GM21619 (cell line): ENCODE data around the gene TBC1D10B.
"Not testable (repeated sequence)": the region's sequence is repeated elsewhere in the genome, so short reads cannot be mapped to it uniquely, and the experiment has no call there.

Source experiments
- ATAC-seq: cut with Tn5 transposase; IDR thresholded peaks from one replicate; pipeline ENCODE4 v1.9.1; 2021; ENCODE audit not compliant: unreplicated experiment

The TBC1D10B gene

DNA sequence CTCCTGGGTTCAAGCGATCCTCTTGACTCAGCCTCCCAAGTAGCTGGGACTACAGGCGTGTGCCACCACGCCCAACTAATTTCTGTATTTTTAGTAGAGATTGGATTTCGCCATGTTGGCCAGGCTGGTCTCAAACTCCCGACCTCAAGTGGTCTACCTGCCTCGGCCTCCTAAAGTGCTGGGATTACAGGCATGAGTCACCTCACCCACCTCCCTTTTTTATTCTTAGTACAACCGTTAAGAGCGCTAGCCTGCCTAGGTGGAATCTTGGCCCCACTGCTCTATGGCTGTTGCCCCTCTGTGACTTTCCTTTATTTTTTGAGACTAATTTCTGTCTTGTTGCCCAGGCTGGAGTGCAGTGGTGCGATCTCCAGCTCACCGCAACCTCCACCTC is 32.3 kb downstream of the TBC1D10B start:
- ATAC-seq: not testable (repeated sequence)

DNA sequence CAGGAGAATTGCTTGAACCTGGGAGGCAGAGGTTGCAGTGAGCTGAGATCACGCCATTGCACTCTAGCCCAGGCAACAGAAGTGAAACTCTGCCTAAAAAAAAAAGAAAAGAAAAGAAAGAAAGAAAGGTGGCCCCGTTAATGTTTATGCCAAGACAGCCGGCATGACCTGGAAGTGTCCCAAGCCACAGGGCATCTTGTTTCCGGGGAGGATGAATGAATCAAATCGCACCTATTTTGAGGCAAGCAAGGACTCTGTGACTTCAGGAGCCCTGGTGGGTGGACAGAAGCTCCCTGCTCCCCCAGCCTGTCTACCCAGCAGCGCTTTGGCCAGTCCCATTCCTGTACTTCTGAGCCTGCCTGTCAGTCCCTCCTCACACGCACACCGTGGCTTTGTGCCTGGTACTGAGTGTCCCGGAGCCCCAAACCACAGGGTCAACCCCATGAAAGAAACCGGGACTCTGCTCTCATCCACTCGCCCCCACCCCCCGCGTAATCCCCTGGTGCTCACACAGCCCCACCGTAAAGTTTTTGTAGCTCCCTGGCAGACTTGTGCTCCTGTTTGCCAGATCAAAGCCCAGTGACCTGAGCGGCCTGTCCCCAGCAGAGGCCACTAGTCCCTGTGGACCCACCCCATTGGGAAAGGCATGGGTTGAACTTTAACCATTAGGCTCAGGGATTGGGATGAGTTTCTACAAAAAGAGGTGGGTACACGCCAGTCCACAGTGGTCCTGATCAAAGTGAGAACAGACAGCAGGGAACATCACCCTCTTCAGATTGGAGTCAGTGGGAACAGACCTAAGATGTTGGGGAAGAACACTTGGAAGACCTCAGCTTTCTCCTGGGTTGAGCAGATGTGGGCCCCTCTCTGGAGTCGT is 34.5 kb downstream of the TBC1D10B start:
- peak; percentile 14 for ATAC-seq

DNA sequence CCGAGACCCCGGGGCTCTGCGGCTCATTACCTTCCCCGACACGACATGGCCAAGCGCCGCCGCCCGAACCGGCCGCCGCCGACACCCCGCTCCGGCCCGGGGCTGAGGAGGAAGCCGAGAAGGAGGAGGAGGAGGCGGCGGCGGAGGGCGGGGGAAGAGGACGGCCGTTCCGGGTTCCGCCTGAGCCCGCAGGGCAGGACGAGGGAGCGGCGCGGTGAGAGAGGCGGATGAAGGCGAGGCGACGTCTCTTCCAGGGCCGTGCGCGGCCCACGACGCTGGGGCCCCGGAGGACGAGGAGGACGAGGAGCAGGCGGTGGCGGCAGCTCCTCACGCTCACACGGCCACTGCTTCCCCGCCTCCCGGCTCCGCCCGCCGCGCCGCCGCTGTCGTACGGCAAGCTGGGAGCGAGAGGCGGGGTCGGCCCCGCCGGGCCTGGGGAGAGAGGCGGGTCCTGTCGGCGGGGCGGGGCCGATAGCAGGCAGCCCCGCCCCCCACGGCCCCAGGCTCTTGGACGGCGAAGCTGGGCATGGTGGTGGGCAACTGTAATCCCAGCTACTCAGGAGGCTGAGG is 35.2 kb downstream of the TBC1D10B start:
- peak; percentile 65 for ATAC-seq

DNA sequence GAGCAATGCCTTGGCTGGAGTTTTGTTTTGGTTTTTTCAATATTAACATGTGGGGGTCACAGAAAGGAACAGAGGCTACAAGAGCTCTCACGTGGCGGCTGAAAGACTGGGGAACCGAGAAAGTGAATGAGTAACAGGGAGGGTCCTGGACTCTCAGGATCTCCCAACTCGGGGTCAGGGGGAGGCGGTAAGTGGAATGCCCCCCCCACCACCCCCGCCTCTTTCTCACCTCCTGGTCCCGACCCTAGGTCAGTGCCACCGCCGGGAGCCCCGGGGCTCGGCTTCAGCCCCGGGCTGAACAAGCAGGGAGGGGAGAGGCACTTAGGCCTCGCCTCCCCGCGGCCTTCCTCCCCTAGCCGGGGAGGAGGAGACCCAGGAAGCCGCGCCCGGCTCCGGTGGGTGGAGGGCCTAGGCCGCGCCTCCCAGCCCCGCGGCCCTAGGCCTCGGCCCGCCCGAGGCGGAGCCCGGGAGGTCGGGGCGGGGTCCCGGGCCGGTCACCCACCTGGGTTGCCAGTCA is 35.8 kb downstream of the TBC1D10B start:
- peak; percentile 81 for ATAC-seq

DNA sequence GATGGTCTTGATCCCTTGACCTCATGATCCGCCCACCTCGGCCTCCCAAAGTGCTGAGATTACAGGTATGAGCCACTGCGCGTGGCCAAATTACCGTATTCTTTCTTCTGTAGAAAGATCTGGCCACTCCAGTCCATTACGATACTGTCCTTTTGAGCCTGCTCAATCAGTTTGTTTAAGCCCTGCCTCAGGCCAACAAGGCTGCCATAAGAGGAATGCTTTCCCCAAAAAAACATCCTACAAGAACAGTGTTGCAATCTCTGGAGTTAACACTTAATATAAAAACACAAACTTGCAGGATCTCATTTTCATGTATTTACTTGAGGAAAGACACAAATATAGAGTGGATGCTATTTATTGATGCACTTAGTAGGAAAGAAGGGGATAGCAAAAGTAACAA is 46.1 kb downstream of the TBC1D10B start:
- ATAC-seq: not testable (repeated sequence)

DNA sequence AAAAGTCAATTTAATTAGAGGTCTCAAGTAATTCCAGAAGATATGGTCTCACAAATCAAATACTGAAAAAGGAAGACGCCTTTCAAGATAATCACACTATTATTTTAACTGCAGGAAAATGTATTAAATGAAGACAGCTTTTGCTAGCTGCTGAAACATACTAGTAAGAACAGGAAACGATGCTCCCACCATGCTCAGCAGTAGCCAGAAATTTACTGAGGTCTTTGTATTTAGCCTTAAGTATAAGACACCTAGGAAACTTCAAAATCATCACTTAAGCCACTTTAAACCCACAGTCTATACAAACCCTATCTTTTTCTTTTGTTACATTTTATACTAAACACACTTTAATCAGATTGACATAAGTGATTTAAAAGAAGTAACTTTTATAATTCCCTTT is 51.6 kb downstream of the TBC1D10B start:
- ATAC-seq: not testable (repeated sequence)

DNA sequence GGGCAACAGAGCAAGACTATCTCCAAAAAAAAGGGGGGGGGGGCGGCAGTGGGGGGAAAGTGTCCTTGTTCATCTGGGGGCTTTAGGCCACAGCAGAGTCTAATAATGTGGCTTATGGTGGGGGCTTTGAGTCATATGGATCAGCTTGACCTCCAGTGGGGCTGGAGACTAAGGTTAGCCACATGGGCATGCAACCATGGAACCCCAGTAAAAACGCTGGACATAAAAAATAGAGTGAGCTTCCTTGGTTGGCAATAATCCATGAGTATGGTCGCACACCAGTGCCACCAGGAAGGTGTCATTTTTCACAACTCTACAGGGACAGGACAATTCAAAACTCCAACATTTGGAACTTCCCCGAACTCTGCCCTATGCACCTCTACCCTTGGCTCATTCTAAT is 59.4 kb downstream of the TBC1D10B start:
- ATAC-seq: not testable (repeated sequence)

DNA sequence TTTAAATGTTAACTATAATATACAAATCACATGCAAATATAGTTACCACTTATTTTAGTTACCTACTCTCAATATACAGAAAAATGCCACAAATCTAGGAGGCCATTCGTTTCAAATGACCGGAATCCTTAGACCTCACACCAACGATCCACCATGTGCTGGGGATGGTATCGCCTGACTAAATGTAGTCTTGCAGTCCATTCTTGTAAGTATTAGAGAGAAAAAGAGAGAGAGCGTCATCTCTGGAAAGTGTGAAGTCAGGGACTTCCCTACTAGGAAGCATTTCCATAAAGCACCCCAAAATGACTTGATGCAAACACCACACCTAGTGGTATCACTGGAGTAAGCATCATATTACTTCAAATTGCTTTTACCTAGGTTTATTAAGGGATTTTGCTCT is 61.0 kb downstream of the TBC1D10B start:
- not testable (repeated sequence) for ATAC-seq
